Stimulated activated CD8-positive, alpha-beta memory T cell treated with anti-CD3 and anti-CD28 coated beads, Interleukin-2, amount 100 ng/mL, for 48 hours (primary cell): ENCODE results near the gene BBS5.
A peak's percentile ranks its signal among the peaks of the same experiment; 100 is the strongest.
"Not testable (repeated sequence)": the region's sequence is repeated elsewhere in the genome, so short reads cannot be mapped to it uniquely, and the experiment has no call there.

ENCODE experiments used
- DNase-seq, 2 donors: peaks; one replicate each; pipeline ENCODE4 v3.0.0-alpha.2; 2020; ENCODE audit warnings: low read depth in 2 of 2

The BBS5 gene

DNA sequence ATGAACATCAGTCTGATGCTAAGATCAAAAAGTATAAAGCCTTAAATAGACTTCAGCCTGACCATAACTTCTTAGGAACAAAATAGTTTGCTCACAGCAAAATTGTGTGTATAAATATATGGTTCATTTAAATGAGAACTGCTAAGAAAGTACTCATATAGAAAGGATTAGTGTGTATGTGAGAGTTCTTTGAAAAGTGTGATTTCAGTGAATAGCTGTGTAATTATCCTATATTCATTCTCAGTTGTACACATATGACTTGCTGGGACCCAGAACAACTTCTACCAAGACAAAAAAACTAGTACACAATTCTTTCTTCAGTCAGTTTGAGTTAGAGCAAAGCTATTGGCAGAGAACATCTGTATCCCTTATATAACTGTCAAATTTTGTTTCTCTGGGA, 7.2 kb downstream of the BBS5 start:
- no peak for DNase-seq

DNA sequence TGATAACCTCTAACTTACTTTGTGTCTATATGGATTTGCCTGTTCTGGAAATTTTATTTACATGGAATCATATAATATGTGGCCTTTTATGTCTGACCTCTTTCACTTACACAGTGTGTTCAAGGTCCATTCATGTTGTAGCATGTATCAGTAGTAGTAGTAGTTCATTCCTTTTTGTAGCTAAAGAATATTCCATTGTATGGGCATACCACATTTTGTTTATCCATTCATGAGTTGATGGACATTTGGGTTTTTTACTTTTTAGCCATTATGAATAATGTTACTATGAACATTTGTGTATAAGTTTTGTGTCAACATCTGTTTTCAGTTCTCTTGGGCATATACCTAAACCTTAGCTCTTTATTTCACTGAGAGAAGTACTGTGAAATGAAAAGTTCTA, 11.5 kb downstream of the BBS5 start:
- no peak for DNase-seq

DNA sequence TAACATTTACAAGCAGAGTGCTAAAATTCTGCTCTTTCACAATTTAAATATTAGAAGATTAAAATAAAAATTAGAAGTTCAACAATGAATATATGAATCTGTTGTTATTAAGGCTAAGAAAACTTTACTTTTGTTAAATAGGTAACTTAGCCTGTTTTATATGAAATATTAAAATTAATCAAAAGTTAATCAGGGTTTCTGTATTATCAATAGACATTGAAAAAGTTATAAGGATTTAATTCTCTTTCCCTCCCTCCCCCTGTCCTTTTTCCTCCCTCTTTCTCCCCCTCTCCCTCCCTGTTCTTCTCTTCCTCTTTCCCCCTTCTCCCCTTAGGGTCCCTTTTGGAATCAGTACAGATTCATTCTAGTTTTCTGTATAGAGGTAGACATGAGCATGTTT, 12.1 kb downstream of the BBS5 start:
- no peak for DNase-seq

DNA sequence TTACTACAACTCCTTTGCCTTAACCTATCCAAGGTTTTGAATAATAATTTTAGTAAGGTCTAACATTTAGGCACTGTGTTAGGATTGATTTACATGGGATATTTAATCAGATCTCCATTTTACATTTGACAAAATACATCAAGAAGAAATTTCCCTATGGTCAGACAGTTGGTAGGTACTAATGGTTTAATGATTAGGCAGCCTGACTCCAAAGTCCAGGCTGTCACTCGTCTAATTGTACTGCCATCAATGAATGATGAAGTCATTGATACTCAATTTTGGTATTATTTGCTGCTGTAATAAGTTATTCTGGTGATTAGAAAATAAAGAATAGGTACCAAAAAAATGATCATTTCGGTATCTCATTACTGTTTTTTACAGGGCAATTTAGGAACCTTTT, 14.1 kb downstream of the BBS5 start:
- no peak for DNase-seq

DNA sequence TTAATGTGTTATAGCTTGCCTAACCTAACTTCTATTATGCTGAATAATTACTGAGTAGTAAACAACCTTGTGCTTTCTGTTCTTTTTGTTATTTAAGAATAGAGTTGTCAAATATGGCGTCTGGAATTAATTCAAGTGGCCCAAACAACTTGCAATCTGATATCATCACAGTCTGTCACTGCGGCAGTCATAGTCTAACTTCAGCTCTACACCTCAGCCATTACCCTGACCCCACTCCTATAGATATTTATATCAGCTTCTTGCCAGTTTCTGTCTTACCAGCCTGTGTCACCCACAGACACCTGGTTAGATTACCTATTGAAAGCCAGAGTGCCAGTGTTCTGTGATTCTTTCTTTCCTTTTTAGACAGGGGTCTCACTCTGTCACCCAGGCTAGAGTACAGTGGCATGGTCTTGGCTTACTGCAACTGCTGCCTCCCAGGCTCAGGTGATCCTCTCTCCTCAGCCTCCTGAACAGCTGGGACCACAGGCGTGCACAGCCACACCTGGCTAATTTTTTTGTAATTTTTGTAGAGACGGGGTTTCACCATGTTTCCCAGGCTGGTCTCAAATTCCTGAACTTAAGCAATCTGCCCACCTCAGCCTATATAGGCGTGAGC, 16.1 kb downstream of the BBS5 start:
- DNase-seq, result no peak

DNA sequence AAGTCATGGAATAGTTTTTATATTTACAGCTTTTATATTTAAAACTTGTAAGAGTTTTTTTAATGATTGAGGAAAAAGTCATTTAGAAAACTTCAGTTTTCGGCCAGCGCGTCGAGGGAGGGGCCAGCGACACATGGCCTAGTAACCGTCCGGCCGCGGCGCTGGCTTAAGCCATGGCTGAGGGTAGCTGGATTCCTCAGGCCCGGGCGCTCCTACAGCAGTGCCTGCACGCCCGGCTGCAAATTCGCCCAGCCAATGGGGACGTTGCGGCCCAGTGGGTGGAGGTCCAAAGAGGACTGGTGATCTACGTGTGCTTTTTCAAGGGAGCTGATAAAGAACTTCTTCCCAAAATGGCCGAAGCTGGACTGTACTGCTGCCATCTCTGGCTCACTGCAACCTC, 25.4 kb downstream of the BBS5 start:
- DNase-seq, result no peak

DNA sequence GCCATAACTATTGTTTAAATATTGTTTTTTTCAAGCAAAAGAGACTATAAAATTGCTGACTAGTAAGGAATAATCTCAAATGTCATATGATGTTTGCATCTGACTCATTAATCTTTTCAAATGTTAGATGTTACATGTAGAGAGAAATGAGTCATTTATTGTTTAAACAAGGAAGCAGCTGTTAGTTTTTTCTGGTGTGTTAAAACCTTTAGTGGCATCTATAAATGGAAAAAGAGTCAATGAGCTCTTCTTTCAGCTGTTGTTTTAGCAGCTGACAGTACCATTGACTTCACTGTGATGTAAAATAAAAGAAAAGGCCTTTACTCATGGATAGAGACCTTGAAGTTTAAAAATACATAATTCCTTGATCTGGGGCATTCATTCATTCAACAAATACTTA, 28.4 kb downstream of the BBS5 start:
- DNase-seq, result no peak

DNA sequence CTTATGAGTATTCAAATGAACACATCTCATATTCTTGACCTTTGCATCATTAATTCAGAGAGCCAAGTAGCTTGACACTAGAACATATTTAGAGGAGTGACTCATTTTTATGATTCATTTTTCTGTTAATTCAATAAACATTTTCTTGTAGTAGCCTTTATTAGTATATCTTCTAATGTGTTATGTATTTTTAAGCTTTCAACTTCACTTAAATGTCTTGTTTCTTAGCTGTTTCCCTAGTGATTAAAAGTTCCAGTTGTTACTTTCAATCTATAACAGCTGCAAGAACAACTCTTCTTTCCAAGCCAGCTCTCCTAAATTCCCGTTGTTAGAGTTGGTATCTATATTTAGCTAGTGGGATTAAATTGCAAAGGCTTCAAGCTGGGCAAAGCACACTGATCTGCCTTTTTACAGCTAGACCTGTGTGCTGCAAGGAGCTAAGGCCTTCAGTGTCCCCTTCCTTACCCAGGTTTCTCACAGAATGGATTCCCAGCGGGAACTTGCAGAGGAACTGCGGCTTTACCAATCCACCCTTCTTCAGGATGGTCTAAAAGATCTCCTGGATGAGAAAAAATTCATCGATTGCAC, 30.1 kb downstream of the BBS5 start, which contains the start of gene KLHL41:
KLHL41 (plus strand) TSS at position 405 of the 588 bp plus-strand sequence; CDS start at position 482, 77 bp downstream.
- DNase-seq, result no peak

DNA sequence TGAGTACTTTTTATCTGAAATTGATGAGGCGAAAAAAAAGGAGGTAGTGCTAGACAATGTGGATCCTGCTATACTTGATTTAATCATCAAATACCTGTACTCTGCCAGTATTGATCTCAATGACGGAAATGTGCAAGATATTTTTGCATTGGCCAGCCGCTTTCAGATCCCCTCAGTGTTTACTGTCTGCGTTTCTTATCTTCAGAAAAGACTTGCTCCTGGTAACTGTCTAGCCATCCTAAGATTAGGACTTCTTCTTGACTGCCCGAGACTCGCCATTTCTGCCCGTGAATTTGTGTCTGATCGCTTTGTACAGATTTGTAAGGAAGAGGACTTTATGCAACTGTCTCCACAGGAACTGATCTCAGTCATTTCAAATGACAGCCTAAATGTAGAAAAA, 30.7 kb downstream of the BBS5 start:
- DNase-seq, result no peak

DNA sequence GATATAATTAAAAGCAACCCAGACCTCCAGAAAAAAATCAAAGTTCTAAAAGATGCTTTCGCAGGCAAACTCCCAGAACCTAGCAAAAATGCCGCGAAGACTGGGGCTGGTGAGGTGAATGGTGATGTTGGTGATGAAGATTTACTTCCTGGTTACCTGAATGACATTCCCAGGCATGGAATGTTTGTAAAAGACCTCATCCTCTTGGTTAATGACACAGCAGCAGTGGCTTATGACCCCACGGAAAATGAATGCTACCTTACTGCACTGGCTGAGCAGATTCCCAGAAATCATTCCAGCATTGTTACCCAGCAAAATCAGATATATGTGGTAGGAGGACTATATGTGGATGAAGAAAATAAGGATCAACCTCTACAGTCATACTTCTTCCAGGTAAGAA, 31.2 kb downstream of the BBS5 start:
- no peak for DNase-seq

DNA sequence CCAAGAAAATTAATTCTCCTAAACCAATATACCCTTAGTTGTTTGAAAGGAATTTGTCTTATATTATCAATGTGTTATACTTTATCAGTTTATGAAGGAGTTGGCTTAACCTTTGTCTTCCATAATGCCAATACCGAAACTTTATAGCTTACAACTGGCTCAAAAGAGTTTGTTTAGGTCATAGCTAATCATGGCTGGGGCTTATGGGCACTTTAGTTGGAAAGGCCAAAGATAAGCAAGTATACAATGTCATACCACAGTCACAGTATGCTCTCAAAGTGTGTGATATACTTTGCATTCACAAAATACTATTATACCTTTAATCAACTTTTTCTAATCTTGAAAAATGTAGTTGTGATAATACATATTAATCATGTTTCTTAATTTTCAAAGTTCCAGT, 32.5 kb downstream of the BBS5 start:
- no peak for DNase-seq

DNA sequence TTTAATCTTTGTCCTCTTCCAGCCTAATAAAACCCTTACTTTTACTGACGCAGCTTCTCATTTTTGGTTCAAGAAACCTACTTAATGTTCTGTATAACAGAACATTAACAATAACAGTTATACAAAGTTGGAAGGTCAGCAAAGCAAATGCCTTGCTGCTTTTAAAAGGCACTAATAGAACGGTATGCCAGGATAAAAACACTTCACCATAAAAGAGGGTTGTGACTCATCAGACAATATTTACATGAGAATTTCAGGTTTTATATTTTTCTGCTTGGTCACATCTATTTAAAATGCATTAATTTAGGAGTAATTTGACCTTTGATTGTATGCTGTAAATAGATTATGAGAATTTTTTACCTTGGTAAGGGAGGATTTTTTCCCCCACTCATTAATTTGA, 33.2 kb downstream of the BBS5 start:
- no peak for DNase-seq

DNA sequence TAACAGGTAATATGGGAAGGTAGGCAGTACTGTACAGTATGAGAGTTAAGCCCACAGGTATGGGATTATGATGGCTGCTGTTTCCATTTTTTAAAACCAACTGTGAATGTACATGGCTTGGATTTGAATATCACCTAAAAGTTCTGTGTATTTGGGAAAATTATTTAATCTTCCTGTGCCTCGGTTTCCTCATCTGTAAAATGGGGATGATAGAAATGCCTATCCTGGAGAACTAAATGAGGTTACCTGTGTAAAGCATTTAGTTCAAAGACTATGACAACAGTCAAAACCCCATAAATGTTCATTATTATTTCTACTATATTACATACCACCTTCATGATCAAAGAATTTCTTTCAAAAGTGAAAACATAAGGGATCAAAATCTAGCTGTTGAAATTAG, 33.8 kb downstream of the BBS5 start:
- DNase-seq, result no peak

DNA sequence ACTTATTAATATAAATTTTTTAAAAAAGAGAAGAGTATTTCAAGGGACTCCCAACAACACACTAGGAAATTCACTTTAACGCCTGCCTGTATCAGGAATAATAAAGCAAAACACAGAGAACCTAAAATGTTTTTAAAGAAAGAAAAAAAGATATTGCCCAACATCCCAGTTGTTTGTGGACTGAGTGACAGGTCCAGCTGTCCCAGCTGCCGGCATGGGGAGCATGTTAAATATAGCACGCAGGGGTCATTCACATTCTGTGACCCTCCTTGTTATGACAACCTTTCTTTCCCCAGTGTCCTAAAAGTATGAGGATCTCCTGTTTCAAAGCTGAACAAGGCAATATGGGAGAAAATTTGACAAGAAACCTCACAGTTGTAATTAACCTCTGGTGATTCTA, 34.6 kb downstream of the BBS5 start:
- DNase-seq, result no peak

DNA sequence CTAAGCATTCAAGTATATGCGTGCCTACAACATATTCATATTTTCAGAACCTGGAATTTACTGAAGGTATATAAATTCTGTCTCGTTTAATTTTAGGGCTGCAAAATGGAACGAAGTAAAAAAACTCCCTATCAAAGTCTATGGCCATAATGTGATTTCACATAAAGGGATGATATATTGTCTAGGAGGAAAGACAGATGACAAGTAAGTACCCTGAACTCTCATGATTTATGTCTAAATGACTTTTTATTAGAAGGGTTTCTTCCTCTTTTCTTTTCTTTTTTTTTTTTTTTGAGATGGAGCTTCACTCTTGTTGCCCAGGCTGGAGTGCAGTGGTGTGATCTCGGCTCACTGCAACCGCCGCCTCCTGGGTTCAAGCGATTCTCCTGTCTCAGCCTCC, 35.5 kb downstream of the BBS5 start:
- not testable (repeated sequence) for DNase-seq

DNA sequence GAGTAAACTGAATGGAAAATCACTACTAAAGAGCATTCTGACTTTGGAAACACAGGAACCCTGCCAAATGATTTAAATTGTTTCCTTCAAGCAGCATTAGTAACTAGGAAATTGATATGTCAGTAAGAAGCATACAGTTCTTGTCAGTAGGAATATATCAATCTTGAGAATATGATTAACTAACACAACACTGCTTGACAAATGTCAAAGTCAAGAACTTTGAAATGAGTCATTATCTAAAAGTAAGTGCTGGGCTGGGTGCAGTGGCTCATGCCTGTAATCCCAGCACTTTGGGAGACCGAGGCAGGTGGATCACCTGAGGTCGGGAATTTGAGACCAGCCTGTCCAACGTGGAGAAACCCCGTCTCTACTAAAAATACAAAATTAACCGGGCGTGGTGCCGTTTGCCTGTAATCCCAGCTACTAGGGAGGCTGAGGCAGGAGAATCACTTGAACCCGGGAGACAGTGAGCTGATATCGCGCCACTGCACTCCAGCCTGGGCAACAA, 37.2 kb downstream of the BBS5 start:
- DNase-seq, result not testable (repeated sequence)

DNA sequence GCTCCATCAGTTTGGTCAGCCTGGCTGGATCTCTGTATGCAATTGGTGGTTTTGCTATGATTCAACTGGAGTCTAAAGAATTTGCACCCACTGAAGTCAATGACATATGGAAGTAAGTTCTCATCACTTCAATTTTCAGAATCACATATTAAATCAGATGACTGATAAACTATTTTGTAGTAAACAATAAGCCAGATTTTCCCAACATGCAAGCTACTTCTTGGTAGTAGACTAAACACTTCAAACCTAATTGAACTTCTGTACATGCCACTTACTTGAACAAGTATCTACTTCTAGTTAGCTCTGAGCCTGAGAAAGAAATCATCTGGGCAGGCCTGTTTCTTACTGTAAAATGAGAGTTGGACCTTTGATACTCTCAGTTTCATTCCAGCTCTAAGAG, 41.6 kb downstream of the BBS5 start:
- no peak for DNase-seq

DNA sequence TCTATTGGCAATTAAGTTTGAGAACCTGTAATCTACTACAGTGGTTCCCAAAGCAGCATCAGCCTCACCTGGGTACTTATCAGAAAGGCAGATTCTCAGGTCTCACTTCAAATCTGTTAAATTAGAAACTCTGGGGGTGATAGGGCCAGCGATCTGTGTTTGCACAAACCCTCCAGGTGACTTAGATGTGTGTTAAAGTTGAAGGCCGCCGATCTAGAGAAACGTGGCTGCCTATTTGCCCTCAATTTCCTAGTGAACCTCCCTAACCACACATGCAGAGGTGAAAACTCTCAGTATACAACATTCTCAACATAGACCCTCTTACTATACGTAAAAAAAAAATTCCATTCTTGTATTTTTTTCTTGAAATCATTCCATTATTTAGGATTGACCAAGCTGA, 44.4 kb downstream of the BBS5 start:
- DNase-seq, result no peak

DNA sequence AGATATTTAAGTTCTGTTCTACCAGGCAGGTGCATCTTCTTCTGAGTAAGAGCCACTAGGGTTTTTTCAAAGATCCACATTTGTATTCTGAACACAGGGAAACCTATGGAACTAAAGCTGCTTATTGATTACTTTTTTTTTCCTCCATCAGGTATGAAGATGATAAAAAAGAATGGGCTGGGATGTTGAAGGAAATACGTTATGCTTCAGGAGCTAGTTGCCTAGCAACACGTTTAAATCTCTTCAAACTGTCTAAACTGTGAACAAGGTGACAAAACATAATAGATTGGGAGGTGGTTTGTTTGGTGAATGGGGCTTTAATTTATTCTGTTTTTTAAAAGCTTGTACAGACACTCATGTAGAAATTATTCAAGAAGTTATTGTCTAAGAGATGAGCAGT, 46.1 kb downstream of the BBS5 start:
- DNase-seq, result no peak

DNA sequence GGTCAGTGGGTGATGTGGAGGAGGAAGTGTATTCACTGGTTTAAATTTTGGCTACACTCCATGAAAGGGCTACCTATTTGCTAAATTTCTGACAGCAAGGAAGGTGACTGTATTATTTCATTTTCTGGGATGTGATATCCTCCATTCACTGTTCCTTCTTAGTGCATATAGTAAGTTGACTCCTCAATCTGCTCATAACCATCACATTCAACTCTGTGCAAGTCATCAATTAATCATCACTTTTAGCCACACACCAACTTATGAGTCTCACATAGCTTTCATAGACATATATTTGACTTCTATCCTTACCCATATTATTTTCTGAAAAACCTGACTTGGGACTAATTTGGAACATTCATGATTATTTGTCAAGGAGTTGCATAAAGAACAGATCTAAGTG, 47.2 kb downstream of the BBS5 start:
- DNase-seq, result no peak

DNA sequence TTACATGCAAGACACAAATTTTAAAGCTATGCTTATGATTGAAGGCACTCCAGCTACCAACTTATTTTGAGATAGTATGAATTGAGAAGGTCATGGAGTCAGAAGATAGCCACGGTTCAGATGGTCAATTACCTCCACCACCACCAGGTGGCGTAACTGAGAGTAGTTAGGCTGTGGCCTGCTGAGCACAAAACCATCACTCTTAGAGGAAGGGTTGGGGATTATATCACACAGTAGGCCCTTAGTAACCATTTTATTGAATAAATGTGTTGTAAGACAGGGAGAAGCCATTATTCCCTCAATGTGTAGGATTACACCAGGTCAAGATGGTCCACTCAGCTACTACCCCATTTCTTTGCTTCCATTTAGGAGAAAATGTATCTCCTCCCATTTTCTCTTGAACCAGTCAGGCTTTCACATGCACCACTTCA, 49.0 kb downstream of the BBS5 start:
- DNase-seq, result peak; percentile 44 to 62

DNA sequence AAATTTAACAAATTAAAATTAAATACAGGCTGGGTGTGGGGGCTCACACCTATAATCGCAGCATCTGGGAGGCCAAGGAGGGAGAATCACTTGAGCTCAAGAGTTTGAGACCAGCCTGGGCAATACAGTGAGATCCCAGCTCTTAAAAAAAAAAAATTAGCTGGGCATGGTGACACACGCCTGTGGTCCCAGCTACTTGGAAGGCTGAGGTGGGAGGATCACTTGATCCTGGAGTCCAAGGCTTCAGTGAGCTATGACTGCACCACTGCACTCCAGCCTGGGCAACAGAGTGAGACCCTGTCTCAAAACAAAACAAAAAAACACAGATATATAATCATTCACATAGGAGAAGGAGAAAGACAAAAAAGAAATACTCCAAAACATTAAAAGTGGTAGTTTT, 60.2 kb downstream of the BBS5 start:
- DNase-seq, result not testable (repeated sequence)

DNA sequence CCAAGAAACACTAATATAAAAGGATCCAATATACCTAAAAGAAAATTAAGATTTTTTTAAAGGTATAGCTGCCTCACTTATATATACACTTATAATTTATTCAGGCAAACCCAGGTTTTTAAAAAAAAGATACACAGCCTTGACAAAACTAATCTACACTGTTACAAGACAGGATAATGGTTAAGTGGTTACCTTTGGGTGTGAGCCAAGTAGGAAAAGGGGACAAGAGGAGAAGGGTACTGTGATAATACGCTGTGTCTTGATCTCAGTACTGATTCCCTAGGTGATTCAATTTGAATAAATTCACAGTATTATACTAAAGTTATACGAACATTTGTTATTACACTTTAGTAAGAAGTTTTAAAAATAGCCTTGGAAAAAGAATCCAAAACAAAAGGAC, 60.9 kb downstream of the BBS5 start:
- no peak for DNase-seq

DNA sequence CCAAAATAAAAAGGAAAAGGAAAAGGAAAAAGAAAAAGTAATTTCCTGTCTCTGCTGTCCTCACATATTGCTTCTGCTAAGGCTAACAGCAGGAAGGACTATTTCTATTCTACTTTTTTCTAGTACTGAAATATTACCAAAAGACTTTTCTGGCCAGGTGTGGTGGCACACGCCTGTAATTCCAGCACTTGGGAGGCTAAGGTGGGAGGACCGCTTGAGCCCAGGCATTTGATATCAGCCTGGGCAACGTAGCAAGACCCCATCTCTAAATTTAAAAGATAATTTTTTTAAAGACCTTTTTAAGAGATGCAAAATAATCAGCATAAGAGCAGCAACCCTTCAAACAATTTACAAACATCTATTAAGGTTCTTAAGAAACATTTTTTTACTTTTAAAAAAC, 63.1 kb downstream of the BBS5 start:
- no peak for DNase-seq
